Kidney capillary endothelial cell (primary cell): Measurements from ENCODE around the gene OPN4.

Experiments
- DNase-seq: peaks from one replicate; pipeline ENCODE4 v3.0.0-alpha.2; 2018; ENCODE audit warnings: low spot score

The OPN4 gene

GRCh38 chr10:86681047-86681446, 26.7 kb downstream of the OPN4 start:
- no peak for DNase-seq

GRCh38 chr10:86681722-86682386, 27.5 kb downstream of the OPN4 start:
- no peak for DNase-seq

GRCh38 chr10:86682675-86683074, 28.3 kb downstream of the OPN4 start:
- no peak for DNase-seq

DNA sequence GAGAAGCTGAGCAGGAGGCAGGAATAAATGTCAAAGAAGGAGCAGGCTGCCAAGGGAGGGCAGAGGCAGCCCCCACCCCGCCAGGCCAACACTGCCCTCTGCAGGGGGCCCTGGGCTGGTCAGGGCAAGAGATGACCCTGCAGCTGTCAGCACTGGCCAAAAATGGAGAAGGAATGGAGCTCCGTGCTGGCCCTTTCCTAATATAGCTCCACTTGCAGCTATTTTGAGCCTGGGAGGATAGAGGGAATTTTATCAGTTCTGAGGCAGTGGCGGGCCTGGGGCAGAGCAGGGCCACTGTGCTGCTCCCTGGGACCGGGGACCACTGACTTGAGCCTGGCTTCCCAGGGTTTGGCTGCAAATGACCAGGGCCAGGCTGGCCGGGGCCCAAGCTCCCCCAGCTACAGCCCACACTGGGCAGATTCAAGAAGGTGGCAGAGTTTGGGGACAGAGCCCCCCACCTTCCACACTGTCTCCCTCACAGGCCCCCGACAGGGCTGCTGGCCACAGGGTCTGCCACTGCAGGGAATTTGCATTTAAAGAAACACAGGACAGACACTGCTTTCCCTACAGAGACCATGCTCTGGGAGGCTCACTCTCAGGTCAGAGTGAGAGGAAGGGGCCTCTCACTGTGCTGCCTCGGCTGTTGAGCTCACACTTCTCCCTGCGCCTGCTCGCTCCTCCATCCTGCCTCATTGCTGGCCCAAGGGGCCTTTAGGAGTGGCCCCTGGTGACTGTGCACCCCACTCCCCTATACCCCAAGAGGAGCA, 30.2 kb downstream of the OPN4 start:
- DNase-seq: no peak

- DNase-seq: no peak
Measured at GRCh38 chr10:86685416-86685815, 31.1 kb downstream of the OPN4 start.

DNA sequence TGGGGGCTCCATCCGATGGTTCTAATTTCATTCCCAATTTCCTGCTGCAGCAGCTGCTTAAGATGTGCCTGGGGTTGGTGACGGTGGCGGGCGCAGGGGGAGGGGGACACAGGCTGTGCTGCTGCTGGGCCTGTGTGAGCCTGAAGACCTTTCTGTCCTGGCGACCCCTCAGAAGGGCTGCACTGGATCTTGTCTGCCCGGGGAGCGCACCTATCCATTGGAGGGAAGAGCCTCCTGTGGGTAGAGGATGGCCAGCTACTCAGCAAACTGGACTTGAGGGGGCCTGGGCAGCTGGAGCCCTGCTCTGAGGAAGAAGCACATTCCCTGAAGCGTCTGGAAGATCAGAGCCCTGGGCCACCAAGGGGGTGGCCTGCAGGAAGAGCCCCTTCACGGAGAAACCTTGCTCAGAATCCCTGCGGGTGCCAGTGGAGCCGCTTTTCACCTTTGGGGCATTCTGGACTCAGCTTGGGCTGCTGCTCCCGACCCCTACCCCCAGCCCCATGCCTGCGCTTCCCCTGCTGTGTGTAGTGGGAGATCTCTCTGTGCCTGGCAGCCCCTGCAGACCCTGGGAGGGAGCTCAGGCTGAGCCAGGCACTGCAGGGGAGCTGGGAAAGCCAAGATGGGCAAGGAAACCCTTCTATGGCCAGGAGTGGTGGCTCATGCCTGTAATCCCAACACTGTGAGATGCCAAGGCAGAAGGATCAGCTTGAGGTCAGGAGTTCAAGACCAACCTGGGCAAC, 31.7 kb downstream of the OPN4 start:
- no peak for DNase-seq

- DNase-seq: no peak
Measured at GRCh38 chr10:86686972-86687371, 32.6 kb downstream of the OPN4 start.

DNA sequence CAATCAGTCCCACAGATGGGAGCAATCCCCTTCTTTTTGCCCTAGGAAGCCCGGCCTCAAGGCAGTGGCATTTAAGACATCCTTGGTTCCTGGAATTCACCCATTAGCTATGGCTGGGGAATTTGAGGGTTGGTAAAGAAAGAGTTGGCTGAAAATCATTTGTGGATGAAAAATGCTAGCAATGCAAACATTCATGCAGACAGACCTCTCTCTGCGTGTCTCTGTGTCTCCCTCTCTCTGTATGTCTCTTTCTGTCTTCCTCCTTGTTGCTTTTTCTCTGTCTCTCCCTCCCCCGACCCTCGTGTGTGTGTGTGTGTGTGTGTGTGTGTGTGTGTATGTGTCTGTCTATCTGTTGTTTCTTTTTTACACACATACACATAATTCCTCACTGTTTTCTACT, 33.4 kb downstream of the OPN4 start:
- DNase-seq: no peak

- peak; percentile 60 for DNase-seq
Measured at GRCh38 chr10:86688398-86688921, 34.1 kb downstream of the OPN4 start.

DNA sequence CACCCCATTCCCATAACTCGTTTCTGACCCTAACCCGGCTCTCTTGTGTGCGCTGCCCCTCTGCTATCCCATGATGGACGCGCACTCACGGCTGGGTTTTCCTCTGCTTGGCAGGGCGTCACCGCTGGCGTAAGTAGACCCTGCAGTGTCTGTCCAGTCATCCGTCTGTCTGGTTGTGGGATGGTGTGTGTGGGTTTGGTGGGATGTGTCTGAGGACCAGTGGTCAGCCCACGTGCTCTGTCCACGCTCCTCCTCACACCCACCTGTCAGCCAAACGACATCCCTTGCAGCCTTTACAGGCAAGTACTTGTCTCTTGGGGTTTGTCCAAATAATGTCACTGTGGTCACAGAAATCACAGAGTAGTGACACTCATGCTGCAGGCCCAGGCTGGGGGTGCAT, 34.8 kb downstream of the OPN4 start:
- DNase-seq: no peak

GRCh38 chr10:86690231-86690630, 35.9 kb downstream of the OPN4 start:
- DNase-seq: no peak

DNA sequence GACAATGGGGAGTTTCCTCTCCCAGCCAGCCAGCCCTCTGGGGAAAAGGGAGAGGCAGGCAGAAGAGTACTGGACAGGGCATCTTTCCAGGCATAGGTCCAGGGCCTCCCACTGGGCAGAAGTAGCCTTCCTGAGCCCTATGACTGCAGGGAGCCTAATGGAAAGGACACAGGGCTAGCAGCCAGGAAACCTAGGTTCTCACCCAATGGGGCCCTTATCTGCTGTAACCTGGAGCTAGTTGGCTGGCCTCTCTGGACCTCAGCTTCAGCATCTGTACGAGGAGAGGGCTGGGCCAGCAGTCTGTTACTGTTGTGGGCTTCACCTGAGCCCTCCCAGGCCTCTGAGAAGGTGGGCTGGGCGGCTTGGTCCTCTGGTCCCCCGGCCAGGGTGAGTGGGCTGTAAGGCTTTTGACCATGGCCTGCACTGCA, 36.3 kb downstream of the OPN4 start:
- DNase-seq: no peak

DNA sequence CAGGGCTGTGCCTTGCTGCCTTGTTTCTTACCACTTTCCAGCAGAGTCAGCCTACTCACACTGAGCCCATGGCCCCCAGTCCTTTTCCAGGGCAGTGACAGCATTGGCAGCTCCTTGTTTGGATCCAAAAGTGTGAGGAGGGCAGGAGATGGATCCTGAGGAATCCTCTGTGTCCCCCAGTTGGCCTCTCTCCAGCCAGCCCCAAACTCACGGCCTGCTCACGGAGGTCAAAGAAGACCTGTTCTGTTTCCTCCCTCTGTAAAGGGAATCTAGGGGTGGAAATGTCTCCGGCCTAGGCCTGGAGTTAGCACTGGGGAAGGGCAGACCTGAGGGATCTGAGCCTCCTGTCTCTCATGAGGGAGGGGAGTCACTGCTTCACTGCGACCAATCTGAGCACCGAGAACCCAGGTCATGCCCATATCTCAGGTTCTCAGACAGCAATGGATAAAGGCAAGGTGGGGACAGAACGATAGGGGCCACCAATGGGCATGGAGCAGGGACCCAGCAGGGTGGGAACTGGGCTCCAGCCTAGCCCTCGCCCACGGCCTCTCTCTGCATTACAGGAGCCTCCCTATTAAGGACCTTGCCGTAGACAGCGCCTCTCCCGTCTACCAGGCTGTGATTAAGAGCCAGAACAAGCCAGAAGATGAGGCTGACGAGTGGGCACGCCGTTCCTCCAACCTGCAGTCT, 37.1 kb downstream of the OPN4 start:
- no peak for DNase-seq

DNA sequence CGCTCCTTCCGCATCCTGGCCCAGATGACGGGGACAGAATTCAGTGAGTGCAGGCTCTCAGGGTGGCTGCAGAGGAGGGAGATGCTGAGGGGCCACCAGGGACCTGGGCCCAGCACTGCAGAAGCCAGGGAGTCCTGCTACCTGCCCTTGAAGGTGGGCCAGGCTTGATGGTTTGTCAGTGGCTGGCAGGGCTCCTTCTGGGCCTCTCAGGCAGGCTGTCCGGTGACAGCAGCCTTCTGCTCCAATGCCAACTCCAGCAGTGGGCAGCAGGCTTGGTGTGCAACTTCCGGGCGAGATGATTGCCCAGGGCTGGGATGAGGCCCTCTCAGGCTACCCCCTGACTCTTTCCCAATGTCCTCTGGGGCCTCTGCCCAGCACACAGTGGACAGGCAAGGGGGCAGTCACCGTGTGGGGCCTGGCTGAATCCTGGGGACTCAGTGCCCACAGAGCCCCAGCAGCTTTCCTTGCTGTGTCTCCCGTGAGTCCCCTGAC, 37.7 kb downstream of the OPN4 start:
- no peak for DNase-seq

DNA sequence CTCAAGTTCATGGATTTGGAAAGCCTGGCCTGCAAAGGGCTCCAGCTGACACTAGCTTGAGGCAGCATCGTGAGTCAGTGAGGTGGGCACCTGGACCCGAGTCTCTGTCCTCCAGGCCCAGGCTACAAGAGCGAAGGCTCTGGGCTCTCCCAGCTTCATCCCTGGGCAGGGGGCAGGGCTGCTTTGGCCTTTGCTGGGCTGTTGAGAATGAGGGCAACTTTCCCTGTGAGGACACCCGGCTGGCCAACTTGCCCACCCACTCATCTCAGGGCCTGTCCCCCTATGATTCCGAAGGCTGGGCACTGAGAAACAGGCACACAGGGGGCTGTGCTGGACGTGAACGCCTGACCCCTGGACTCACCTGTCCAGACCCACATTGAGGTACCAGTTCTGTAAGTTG, 38.3 kb downstream of the OPN4 start:
- DNase-seq: no peak

DNA sequence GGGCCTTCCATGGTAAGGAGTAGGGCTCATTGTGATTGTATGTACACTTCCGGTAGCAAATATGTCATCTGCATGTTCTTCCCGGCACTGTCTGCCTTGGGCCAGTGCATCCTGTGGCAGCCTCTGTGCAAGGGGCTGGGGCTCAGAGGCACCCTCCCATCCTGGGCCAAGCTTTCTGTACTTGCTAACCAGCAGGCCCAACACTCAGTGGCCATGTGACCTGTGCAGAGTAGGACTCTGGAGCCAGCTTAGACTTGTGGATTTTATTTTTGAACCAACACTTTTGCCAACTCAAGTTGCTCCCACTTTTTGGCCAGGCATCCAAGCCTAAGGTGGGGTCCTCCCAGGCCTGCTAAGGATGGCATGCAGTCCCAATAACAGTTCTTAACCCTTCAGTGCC, 38.9 kb downstream of the OPN4 start:
- no peak for DNase-seq

GRCh38 chr10:86693721-86694369, 39.5 kb downstream of the OPN4 start:
- DNase-seq: peak; percentile 17

GRCh38 chr10:86698207-86698940, 44.0 kb downstream of the OPN4 start:
- DNase-seq: no peak

- DNase-seq: no peak
Measured at GRCh38 chr10:86699125-86699524, 44.8 kb downstream of the OPN4 start.

GRCh38 chr10:86699541-86699940, 45.2 kb downstream of the OPN4 start:
- no peak for DNase-seq
